ENCODE data around the gene AGAP1. TPM values are rescaled to one million over a fixed set of nuclear protein-coding genes. Genes with fewer than 3 reads are reported as not detected.

Gene AGAP1
- total and polyA plus RNA-seq, 8 donors, result 5.0 to 27.6 (median 17.4) TPM

DNA sequence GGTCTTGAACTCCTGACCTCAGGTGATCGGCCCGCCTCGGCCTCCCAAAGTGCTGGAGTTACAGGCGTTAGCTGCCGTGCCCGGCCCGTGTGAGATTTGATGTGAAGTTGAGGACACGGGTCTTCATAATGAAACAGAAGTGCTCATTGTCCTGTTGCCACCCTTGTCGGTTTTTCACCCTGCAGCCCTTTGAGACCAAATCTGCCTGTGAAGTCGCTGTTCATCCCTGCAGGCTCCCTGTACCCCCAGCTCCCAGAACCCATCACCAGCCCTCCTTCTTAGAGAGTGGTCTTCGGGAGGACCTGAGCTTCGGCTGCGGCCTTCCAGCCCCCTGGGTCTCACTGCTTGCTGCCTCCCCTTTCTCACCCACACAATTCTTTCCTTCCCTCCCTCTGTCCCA is 349.1 kb downstream of the AGAP1 start:
- Histone ChIP-seq H3K4me1 (no peaks in the 10 kb centered on the region), H3K36me3 (no peaks in the 10 kb centered on the region), H3K9me3 (no peaks in the 10 kb centered on the region), H3K4me3 (no peak overlapping the region), H3K27ac (no peak overlapping the region), H3K27me3 (no peaks in the 10 kb centered on the region)
- ATAC-seq (no peak), DNase-seq (no peak), FAIRE-seq (no peak)
- 95 to 96% methylated on average over 13 of the region's 13 CpGs for WGBS, 2 donors
- TF ChIP-seq, protein P1, sequence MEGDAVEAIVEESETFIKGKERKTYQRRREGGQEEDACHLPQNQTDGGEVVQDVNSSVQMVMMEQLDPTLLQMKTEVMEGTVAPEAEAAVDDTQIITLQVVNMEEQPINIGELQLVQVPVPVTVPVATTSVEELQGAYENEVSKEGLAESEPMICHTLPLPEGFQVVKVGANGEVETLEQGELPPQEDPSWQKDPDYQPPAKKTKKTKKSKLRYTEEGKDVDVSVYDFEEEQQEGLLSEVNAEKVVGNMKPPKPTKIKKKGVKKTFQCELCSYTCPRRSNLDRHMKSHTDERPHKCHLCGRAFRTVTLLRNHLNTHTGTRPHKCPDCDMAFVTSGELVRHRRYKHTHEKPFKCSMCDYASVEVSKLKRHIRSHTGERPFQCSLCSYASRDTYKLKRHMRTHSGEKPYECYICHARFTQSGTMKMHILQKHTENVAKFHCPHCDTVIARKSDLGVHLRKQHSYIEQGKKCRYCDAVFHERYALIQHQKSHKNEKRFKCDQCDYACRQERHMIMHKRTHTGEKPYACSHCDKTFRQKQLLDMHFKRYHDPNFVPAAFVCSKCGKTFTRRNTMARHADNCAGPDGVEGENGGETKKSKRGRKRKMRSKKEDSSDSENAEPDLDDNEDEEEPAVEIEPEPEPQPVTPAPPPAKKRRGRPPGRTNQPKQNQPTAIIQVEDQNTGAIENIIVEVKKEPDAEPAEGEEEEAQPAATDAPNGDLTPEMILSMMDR (IDR thresholded peaks at IDR 0.05), result no peak
- intact Hi-C loops (cut with DNase I), result no loop called here

DNA sequence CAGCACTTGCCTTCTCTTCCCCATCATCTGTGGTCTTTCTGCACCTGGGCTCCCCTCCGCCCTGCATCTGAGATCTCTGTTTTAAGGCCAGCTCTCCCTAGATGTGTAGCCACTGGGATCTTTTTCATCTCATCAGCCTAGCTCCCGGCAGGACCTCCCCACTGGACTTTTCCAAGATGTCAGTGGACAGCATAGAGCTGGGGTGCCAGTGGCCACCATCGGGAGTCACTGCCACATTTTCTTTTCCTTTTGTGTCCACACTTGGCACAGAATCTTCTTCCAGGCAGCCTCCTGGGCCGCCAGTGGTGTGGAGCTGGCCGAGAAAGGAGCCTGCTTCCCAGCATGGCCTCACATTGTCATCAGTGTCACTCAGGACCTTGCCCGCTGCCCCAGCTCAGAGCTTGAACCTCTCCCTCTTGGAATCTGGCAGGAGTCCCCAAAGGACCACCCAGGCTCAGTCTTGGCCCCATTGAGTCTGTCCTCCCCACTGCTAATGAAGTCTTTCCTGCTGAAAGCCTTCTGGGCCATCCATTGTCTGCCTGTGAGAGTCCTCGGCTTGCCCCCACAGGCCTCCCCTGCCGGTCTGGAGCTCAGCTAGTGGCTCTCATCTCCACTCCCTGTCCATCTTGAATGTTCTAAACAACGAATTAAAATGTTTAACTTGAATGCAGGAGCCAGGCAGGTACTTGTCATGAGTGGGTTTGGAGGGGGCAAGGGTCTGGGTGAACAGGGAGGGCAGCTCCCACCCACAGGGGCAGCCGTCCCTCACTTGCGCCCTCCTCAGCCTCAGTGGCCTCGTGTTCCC is 349.9 kb downstream of the AGAP1 start:
- no peaks in the 10 kb centered on the region for H3K4me1 ChIP-seq
- ATAC-seq, result no peak
- FAIRE-seq, result no peak
- H3K9me3 ChIP-seq, result no peaks in the 10 kb centered on the region
- no peak overlapping the region for H3K27ac ChIP-seq
- TF ChIP-seq, protein P1 (IDR thresholded peaks at IDR 0.05), result no peak
- no peaks in the 10 kb centered on the region for H3K36me3 ChIP-seq
- 90 to 91% methylated on average over 12 of the region's 12 CpGs for WGBS, 2 donors
- intact Hi-C loops (cut with DNase I), result no loop called here
- no peaks in the 10 kb centered on the region for H3K27me3 ChIP-seq
- no peak overlapping the region for H3K4me3 ChIP-seq
- DNase-seq, result no peak

DNA sequence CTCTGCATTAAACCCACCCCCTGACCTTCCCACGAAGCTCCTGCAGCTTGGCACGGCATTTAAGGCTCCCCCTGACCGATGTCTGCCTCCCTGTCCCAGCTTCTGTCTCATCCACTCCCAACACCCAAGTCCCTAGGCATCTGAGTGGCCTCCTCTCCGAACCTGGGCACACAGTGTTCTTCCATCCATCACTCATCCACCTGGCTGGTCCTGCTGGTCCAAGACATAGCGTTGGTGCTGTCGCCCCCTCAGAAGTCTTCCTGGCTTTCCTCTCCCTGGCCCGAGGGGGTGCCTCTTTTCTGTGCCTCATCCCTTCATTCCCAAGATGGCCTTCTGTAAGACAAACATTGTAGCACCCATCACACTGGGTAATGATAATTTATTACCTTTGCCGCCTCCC is 350.7 kb downstream of the AGAP1 start:
- no peak for FAIRE-seq
- ATAC-seq, result no peak

DNA sequence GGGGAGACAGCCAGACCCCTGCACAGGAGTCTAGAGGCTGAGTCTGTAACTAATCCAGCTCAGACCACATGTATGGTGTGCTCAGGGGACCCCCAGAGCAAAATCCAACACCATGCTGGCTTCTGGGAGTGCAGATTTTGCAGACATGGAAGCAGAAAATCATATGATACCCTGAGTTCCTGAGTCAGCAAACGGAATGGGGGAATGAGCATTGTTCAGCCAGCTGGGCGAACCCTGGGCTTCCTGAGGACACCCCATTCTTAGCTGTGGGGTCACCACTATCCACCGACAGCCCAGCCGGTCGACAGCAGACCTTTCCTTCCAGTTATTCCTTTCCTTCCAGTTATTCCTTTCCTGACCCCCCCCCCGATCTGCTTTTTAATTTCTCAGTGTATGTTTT is 351.4 kb downstream of the AGAP1 start:
- DNase-seq, result no peak
- Histone ChIP-seq H3K27me3 (no peaks in the 10 kb centered on the region), H3K4me1 (no peaks in the 10 kb centered on the region), H3K9me3 (no peaks in the 10 kb centered on the region), H3K36me3 (no peaks in the 10 kb centered on the region), H3K27ac (no peak overlapping the region), H3K4me3 (no peak overlapping the region)
- FAIRE-seq, result no peak
- intact Hi-C loops (cut with DNase I), result no loop called here
- ATAC-seq, result no peak
- TF ChIP-seq, protein P1 (IDR thresholded peaks at IDR 0.05), result no peak
- 81 to 83% methylated on average over 6 of the region's 6 CpGs for WGBS, 2 donors

More for the DNA sequence above, 350.7 kb downstream of the AGAP1 start:
- no peaks in the 10 kb centered on the region for H3K9me3 ChIP-seq
- H3K27ac ChIP-seq, result no peak overlapping the region
- intact Hi-C loops (cut with DNase I), result no loop called here
- WGBS, 2 donors, result 94% methylated on average over 8 of the region's 8 CpGs
- no peak overlapping the region for H3K4me3 ChIP-seq
- TF ChIP-seq, protein P1 (IDR thresholded peaks at IDR 0.05), result no peak
- no peak for DNase-seq
- no peaks in the 10 kb centered on the region for H3K4me1 ChIP-seq
- H3K27me3 ChIP-seq, result no peaks in the 10 kb centered on the region
- H3K36me3 ChIP-seq, result no peaks in the 10 kb centered on the region

DNA sequence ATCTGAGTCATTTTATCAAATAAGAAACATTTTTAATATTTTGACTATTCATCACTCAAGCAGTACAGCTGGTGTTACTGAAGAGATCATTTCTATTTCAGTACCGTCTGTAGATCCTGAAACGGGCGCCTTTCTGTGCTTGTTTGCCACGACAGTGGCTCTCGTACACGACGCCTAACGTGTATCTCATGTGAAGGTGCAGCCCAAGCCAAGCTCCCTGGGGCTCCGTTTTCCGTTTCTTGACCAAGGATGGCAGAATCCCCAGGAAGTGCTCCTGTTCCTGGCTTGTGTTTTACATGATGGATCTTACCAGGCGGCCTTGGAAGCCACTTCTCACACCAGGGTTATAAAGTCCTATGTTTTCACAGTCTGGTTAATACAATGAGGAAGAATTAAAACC is 353.7 kb downstream of the AGAP1 start:
- Histone ChIP-seq H3K27ac (no peak overlapping the region), H3K36me3 (no peaks in the 10 kb centered on the region), H3K27me3 (no peaks in the 10 kb centered on the region), H3K4me1 (no peaks in the 10 kb centered on the region), H3K4me3 (no peak overlapping the region), H3K9me3 (no peaks in the 10 kb centered on the region)
- ATAC-seq (no peak), DNase-seq (no peak), FAIRE-seq (no peak)
- intact Hi-C loops (cut with DNase I), result no loop called here
- TF ChIP-seq, protein P1 (IDR thresholded peaks at IDR 0.05), result no peak
- WGBS, 2 donors, result 95 to 96% methylated on average over 11 of the region's 11 CpGs
